Measurements from ENCODE around the gene AGBL1.

AGBL1 gene

GRCh38 chr15:86164232-86164898 lies 84.7 kb downstream of the AGBL1 start:
- no peak for TF ChIP-seq RAD21 (IDR thresholded peaks at IDR 0.05; ENCODE audit: low read depth)
- TF ChIP-seq USF1 (IDR thresholded peaks at IDR 0.05) = no peak
- no peak for TF ChIP-seq EGR1 (IDR thresholded peaks at IDR 0.05)
- no peak for TF ChIP-seq MAX (IDR thresholded peaks at IDR 0.05)
- no peak for TF ChIP-seq NFIC (IDR thresholded peaks at IDR 0.05)

GRCh38 chr15:86165265-86166211 lies 85.9 kb downstream of the AGBL1 start:
- no peak for TF ChIP-seq FOXM1 (IDR thresholded peaks at IDR 0.05; ENCODE audit: borderline replicate concordance, low read depth)
- no peak for TF ChIP-seq USF1 (IDR thresholded peaks at IDR 0.05)
- no peak for TF ChIP-seq RAD21 (IDR thresholded peaks at IDR 0.05; ENCODE audit: low read depth)
- no peak for TF ChIP-seq EGR1 (IDR thresholded peaks at IDR 0.05)
- no peak for TF ChIP-seq REST (IDR thresholded peaks at IDR 0.05; ENCODE audit: low read depth)
- TF ChIP-seq TEAD4 (IDR thresholded peaks at IDR 0.05) = no peak
- TF ChIP-seq TAF1 (IDR thresholded peaks at IDR 0.05; ENCODE audit: low read depth) = no peak
- no peak for TF ChIP-seq CREB1 (IDR thresholded peaks at IDR 0.05; ENCODE audit: low read depth)
- no peak for TF ChIP-seq MAX (IDR thresholded peaks at IDR 0.05)
- TF ChIP-seq YY1 (IDR thresholded peaks at IDR 0.05; ENCODE audit: low read depth) = no peak
- no peak for TF ChIP-seq ZBTB7A (IDR thresholded peaks at IDR 0.05; ENCODE audit: low read depth)
- no peak for TF ChIP-seq NFIC (IDR thresholded peaks at IDR 0.05)
- TF ChIP-seq CEBPB (IDR thresholded peaks at IDR 0.05) = no peak
- no peak for TF ChIP-seq EP300 (IDR thresholded peaks at IDR 0.05; ENCODE audit: borderline replicate concordance)
- TF ChIP-seq TCF12 (IDR thresholded peaks at IDR 0.05; ENCODE audit: low read depth) = no peak

- TF ChIP-seq USF1 (IDR thresholded peaks at IDR 0.05) = no peak
- TF ChIP-seq CREB1 (IDR thresholded peaks at IDR 0.05; ENCODE audit: low read depth) = no peak
- no peak for TF ChIP-seq TCF12 (IDR thresholded peaks at IDR 0.05; ENCODE audit: low read depth)
- TF ChIP-seq YY1 (IDR thresholded peaks at IDR 0.05; ENCODE audit: low read depth) = no peak
These were observed 88.2 kb downstream of the AGBL1 start for GRCh38 chr15:86167841-86168240.

- TF ChIP-seq ZBTB7A (IDR thresholded peaks at IDR 0.05; ENCODE audit: low read depth) (no peak), RAD21 (IDR thresholded peaks at IDR 0.05; ENCODE audit: low read depth) (no peak), TEAD4 (IDR thresholded peaks at IDR 0.05) (no peak), CREB1 (IDR thresholded peaks at IDR 0.05; ENCODE audit: low read depth) (no peak), TCF12 (IDR thresholded peaks at IDR 0.05; ENCODE audit: low read depth) (no peak), REST (IDR thresholded peaks at IDR 0.05; ENCODE audit: low read depth) (no peak), MAX (IDR thresholded peaks at IDR 0.05) (no peak)
These were observed 99.2 kb downstream of the AGBL1 start for GRCh38 chr15:86178845-86179244.

Measured in Ishikawa (cell line).